Measurements from ENCODE around the gene FAM161A. TPM values are rescaled to one million over a fixed set of nuclear protein-coding genes. Genes with fewer than 3 reads are reported as not detected.
"Not testable (repeated sequence)": the region's sequence is repeated elsewhere in the genome, so short reads cannot be mapped to it uniquely, and the experiment has no call there.

Gene FAM161A
- total RNA-seq, 4 donors from 2014 or later: 0.96 to 1.9 (median 1.2) TPM; not detected in 1

GRCh38 chr2:61853086-61853846 lies 594 bp downstream of the FAM161A start:
- in situ Hi-C loops (cut with MboI; ENCODE audit: low pct_ligation_motif_present in 1 of 4, low pct_unique_long_range_greater_than_20kb in 1 of 4, low sequenced_read_pairs in 3 of 4): loop anchor here in 1 of 4 donors (25.0 kb wide), 1 partner anchor 316 kb away; the partner anchor contains the start of gene XPO1
- peak; percentile 75 for DNase-seq
- H3K4me3 ChIP-seq: peak overlapping the region; percentile 48 to 72 (median 69)
- WGBS, 2 donors (ENCODE audit: low coverage in 1 of 2): 5 to 15% methylated on average over 5 to 25 of the region's 26 CpGs
- no peak for TF ChIP-seq POLR2AphosphoS5 (IDR thresholded peaks at IDR 0.05)
- TF ChIP-seq POLR2A (IDR thresholded peaks at IDR 0.05): no peak
- H3K27me3 ChIP-seq: no peaks in the 10 kb centered on the region
- H3K9me3 ChIP-seq: no peaks in the 10 kb centered on the region
- peaks cover 3 to 18% (median 14%) of the 10 kb centered on the region in 4 donors for H3K4me1 ChIP-seq
- no peaks in the 10 kb centered on the region for H3K36me3 ChIP-seq
- intact Hi-C loops (cut with DNase I; ENCODE audit: low total_unique reads): no loop called here
- peak overlapping the region; percentile 78 to 89 (median 88) for H3K27ac ChIP-seq

- H3K36me3 ChIP-seq; H3K27ac ChIP-seq; H3K27me3 ChIP-seq; H3K4me3 ChIP-seq; H3K9me3 ChIP-seq; DNase-seq; intact Hi-C loops (cut with DNase I; ENCODE audit: low total_unique reads): not testable (repeated sequence)
- WGBS, 2 donors (ENCODE audit: low coverage in 1 of 2): 95 to 97% methylated on average over 10 of the region's 10 CpGs
- in situ Hi-C loops (cut with MboI; ENCODE audit: low pct_ligation_motif_present in 1 of 4, low pct_unique_long_range_greater_than_20kb in 1 of 4, low sequenced_read_pairs in 3 of 4): loop anchor here in 1 of 4 donors (25.0 kb wide), 1 partner anchor 314 kb away; the partner anchor contains the start of gene XPO1
- H3K4me1 ChIP-seq: peaks cover 3 to 18% (median 14%) of the 10 kb centered on the region in 4 donors
Measured at GRCh38 chr2:61851270-61851669, 2.6 kb downstream of the FAM161A start.

- WGBS, 2 donors (ENCODE audit: low coverage in 1 of 2): 57 to 71% methylated on average over 1 to 3 of the region's 3 CpGs
- Histone ChIP-seq H3K4me1 (no peaks in the 10 kb centered on the region), H3K36me3 (no peaks in the 10 kb centered on the region), H3K9me3 (no peaks in the 10 kb centered on the region), H3K4me3 (no peak overlapping the region), H3K27me3 (no peaks in the 10 kb centered on the region), H3K27ac (no peak overlapping the region)
- in situ Hi-C loops (cut with MboI; ENCODE audit: low pct_ligation_motif_present in 1 of 4, low pct_unique_long_range_greater_than_20kb in 1 of 4, low sequenced_read_pairs in 3 of 4) (no loop called here), intact Hi-C loops (cut with DNase I; ENCODE audit: low total_unique reads) (no loop called here)
- no peak for DNase-seq
- TF ChIP-seq CTCF (IDR thresholded peaks at IDR 0.05) (no peak), POLR2A (IDR thresholded peaks at IDR 0.05) (no peak), EP300 (IDR thresholded peaks at IDR 0.05; ENCODE audit: low read depth) (no peak), POLR2AphosphoS5 (IDR thresholded peaks at IDR 0.05) (no peak)
Measured at GRCh38 chr2:61845320-61845719, 8.5 kb downstream of the FAM161A start.

- Histone ChIP-seq H3K9me3 (no peaks in the 10 kb centered on the region), H3K36me3 (no peaks in the 10 kb centered on the region), H3K27me3 (no peaks in the 10 kb centered on the region), H3K4me3 (no peak overlapping the region), H3K4me1 (no peaks in the 10 kb centered on the region), H3K27ac (no peak overlapping the region)
- WGBS, 2 donors (ENCODE audit: low coverage in 1 of 2): 91 to 94% methylated on average over 2 to 3 of the region's 3 CpGs
- TF ChIP-seq CTCF (IDR thresholded peaks at IDR 0.05): no peak
- no peak for TF ChIP-seq POLR2AphosphoS5 (IDR thresholded peaks at IDR 0.05)
- no peak for TF ChIP-seq POLR2A (IDR thresholded peaks at IDR 0.05)
- TF ChIP-seq EP300 (IDR thresholded peaks at IDR 0.05; ENCODE audit: low read depth): no peak
- in situ Hi-C loops (cut with MboI; ENCODE audit: low pct_ligation_motif_present in 1 of 4, low pct_unique_long_range_greater_than_20kb in 1 of 4, low sequenced_read_pairs in 3 of 4) (no loop called here), intact Hi-C loops (cut with DNase I; ENCODE audit: low total_unique reads) (no loop called here)
- DNase-seq: no peak
Measured at GRCh38 chr2:61841286-61841685, 12.6 kb downstream of the FAM161A start.

- TF ChIP-seq POLR2A (IDR thresholded peaks at IDR 0.05) (no peak), CTCF (IDR thresholded peaks at IDR 0.05) (no peak), EP300 (IDR thresholded peaks at IDR 0.05; ENCODE audit: low read depth) (no peak), POLR2AphosphoS5 (IDR thresholded peaks at IDR 0.05) (no peak)
- no peaks in the 10 kb centered on the region for H3K4me1 ChIP-seq
- H3K27me3 ChIP-seq: no peaks in the 10 kb centered on the region
- intact Hi-C loops (cut with DNase I; ENCODE audit: low total_unique reads): no loop called here
- no peak for DNase-seq
- no peak overlapping the region for H3K27ac ChIP-seq
- in situ Hi-C loops (cut with MboI; ENCODE audit: low pct_ligation_motif_present in 1 of 4, low pct_unique_long_range_greater_than_20kb in 1 of 4, low sequenced_read_pairs in 3 of 4): no loop called here
- no peaks in the 10 kb centered on the region for H3K36me3 ChIP-seq
- no peaks in the 10 kb centered on the region for H3K9me3 ChIP-seq
- 46 to 100% methylated on average over 1 of the region's 1 CpG for WGBS, 2 donors (ENCODE audit: low coverage in 1 of 2)
- no peak overlapping the region for H3K4me3 ChIP-seq
Measured at GRCh38 chr2:61834893-61835292, 19.0 kb downstream of the FAM161A start.
